Measurements from ENCODE around the gene ISCA1.

The ISCA1 gene

DNA sequence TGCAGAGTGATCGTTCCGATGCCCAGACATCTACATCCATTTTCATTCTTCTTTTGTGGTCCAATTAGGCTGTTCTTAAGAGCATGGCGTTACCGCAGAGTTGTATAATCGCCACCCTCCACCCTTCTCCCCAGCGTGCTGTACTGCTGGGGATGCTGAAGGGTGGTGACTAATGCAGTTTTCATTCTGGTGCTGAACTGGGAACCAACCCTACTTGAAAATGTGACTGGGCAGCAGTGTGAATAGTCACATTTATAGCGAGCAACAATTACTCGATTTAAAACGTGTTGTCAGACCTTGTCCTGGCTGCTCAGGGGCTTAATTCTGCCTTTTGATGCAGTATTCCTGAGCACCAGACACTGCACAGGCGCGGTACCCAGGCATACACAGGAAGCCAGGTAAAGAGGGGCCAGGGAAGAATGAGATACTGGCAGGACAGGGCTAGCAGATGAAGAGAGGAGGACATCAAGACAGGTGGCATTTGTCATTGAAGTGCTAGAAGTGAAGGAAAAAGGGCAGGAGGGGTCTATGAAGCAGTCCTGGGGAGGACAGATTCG is 719 bp upstream of the ISCA1 start:
- DNase-seq = no peak

DNA sequence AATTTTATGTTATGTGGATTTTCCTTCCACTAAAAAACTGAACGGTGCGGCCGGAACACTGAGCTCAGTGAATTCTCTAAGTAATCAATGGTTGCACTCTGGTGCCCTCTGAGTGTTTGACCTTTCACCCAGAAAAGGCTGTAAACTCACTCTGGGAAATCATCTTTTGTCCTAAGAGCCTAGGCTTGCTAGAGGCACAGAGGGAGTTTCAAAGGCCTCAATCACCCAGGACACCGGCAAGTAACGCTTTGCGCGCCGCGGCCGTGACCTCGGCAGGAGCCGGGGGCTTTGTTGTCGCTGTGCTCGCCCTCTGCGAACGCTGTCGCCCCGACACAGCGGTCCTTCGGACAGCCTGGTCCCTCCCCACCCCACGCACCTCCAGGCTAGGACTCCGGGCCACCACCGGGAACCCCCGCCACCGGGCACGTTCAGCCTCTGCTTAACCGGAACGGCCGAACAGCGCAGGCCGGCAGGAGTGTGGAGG is 703 bp downstream of the ISCA1 start:
- DNase-seq = peak in 1 of 2 donors; percentile 53

DNA sequence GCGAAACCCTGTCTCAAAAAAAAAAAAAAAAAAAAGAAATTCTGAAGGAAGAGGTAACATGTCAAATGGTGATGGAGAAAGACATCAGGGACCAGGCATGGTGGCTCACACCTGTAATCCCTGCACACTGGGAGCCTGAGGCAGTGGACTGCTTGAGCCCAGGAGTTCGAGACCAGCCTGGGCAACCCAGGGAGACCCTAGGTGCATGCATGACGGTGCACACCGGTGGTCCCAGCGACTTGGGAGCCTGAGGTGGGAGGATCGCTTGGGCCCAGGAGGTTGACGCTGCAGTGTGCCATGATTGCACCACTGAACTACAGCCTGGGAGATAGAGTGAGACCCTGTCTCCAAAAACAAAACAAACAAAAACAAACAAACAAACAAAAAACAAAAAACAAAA is 1.8 kb downstream of the ISCA1 start:
- DNase-seq = no peak

DNA sequence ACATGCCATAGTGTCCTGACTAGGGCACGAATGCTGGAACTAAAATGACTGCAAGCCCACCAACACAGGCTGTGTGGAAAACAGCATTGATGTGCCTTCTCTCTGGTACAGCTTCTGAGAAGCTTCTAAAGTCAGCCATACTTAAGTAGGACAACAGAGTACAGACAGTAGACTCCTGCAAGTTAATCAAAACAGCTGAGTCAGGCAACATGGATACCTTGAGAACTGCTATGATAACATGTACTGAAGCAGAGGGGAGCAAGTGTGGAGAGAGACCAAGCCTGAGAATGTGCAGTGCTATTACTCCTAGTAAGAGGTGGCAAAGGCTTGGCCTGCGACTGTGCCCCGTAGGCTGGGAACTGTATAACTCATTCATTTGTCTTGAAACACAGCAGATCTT is 2.5 kb downstream of the ISCA1 start:
- DNase-seq = no peak

DNA sequence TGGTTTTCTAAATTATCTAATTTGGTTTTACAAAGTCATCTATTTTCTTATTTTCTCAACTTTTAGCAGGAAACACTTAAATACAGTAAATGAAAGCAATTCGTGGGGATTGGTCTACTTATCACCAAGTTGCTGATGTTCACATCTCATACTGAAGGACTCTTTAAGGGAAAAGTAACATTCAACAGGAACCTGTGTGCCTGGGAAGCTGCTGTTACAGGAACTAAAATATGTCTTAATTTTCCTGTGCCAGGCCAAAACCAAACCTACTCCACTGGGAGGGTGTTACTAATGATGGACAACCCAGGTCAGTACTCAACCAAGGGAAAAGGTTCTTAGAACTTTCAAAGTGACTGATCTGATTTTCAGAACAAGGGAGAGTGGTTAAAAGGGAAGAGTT is 5.3 kb downstream of the ISCA1 start:
- no peak for DNase-seq

DNA sequence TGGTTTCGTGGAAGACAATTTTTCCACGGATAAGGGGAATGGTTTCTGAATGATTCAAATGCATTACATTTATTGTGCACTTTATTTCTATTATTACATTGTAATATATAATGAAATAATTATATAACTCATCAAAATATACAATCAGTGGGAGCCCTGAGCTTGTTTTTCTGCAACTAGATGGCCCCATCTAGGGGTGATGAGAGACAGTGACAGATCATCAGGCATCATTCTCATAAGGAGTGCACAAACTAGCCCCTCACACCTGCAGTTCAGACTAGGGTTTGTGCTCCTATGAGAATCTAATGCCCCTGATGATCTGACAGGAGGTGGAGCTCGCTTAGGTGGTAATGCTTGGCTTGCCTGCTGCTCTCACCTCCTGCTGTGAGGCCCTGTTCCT is 6.4 kb downstream of the ISCA1 start:
- DNase-seq = no peak

DNA sequence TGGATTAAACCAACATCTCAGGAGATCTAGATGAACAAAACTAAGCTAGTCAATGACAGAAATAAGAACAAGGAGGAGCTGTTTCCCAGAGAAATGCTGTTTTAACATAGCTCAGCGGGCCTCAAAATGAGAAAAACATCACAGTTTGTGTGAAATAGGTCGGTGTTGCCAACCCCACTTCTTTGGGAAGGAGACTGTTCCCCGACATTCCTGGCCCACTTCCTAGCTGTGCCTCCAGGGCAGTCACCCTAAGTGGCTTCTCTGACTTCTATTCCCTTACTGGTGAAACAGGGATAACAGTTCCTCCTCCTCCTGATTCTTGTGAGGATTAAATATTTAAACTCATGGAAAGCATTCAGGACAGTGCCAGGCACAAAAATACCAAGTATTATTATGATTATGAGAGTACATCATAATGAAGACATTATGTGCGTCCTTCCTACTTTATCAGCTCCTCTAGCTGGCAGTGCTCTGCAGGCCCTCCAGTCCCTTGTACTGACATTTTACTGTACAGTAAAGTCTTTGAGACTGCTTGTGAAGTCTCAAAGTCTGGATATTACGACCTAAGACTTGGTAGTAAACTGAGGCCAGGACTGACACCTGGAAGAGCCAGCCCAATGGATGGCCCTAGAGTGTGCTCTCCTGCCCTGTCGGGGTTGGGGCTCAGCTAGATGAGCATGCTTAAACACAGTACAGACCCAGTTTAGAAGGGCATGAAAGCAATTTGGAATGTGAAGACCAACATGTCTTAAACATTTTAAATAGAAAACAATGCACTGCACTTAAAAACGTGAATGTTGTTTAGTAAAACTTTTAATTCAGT is 7.3 kb downstream of the ISCA1 start:
- no peak for DNase-seq

DNA sequence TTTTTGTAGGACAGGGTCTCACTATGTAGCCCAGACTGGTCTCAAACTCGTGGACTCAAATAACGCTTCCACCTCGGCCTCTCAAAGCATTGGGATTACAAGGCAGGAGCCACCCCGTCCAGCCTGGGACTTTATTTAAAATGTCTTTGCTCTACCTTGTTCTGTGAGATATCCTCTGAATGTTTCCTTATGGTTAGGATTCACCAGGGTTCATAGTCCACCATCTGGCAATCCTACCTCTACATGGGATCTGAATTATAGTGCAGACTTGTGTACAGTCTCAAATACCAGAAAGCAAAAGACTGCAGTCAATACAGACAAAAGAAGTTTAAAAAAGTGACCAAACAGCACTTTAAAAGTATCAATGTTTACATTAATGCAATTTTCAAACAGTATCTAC is 10.1 kb downstream of the ISCA1 start:
- no peak for DNase-seq

DNA sequence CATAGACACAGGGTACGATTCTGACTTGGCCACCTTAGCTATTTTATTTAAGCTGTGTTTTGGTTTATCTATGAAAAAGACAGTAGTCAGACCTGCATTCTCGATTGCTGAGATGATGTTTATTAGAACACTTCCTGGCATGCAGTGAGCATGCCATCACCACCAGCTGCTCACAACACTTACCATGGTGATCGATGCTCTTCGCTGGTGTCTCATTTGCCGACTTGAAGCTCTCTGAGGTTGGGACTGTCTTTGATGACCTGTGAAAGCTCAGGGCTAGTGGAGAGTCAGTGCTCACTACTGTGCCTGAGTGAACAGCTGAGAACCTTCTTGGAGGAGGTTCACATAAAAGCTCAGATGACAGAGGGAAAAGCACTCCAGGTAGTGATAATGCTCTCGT is 18.5 kb downstream of the ISCA1 start:
- no peak for DNase-seq

DNA sequence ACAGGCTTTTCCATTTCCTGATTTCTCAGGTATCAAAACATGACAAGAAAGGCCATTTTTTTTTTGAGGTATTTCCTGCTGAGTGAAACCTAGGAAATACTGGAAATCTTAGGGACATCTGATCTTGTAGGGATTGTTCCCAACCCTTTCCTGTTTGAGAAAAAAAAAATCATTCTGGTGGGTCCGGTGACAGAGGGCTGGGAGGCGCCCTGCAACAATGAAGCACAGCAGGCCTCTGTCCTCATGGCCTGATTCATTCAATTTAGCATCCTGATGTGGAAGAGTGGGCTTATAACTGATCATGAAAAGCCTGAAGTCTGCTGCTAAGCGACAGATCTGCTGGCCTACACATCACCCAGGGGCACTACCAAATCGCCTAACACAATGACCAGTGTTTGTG is 19.8 kb downstream of the ISCA1 start:
- no peak for DNase-seq

DNA sequence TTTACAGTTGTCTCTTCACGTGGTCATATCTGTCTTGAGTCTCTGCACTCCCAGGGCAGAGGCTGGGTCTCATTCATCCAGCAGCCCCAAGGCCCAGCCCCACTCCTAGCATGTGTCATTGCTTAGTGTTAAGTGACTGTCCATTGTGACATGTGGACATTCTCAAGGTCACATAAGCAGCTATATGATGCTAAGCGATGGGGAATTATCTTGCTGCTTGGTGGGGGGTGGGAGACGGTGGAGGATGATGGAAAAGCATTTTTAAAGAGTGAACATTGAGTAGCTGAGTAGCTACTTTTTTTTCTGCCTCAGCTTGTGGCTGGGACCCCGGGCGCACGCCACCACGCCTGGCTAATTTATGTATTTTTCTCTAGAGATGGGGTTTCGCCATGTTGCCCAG is 22.8 kb downstream of the ISCA1 start, which contains the start of gene C9orf153:
TSS of gene C9orf153 (minus strand) at position 101 of the 400 bp plus-strand sequence. CDS start 30,054 bp downstream, outside the sequence.
- no peak for DNase-seq

DNA sequence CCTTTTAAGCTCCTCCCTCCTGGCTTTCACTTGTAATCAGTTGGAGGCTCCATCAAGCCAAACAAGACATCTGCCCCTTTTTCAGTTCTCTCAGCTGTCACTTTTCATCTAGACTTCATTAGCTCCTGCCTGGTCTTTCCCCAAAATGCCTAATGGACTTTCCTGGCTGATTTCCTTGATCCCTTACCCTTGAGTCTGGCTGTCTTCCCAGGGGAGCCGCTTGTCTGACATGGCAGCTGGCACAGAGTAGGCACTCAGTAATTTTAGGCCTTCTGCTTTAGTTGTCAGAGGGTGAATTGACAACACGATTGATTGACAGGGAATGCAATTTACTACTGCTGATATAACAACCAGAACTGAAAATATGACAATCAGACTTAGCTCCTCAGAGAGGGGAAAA is 24.9 kb downstream of the ISCA1 start:
- DNase-seq = no peak

DNA sequence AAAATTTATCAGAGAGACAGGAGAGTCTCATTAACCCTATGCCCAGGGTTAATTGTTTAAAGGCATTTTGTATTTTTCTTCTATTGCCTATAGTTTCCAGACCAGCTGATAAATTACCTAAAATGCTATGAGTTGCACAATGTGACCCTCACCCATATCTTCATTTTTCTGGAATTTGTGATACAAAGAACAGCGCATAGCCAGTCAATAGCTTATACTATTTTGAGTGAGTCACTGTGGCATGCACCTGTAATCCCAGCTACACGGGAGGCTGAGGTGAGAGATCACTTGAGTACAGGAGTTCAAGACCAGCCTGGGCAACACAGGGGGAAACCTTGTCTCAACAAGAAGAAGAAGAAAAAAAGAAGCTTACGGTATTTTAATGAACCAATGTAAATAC is 25.7 kb downstream of the ISCA1 start:
- no peak for DNase-seq

DNA sequence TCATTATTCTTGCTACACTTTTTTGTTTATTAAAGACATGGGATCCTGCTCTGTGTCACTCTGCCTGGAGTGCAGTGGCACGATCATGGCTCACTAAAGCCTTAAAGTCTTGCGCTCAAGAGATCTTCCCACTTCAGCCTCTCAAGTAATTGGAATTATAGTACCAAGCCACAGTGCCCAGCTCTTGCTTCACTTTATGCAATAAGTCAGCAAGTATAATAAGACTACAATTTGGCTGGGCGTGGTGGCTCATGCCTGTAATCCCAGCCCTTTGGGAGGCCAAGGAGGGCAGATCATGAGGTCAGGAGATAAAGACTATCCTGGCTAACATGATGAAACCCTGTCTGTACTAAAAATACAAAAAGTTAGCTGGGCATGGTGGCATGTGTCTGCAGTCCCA is 28.8 kb downstream of the ISCA1 start:
- no peak for DNase-seq

DNA sequence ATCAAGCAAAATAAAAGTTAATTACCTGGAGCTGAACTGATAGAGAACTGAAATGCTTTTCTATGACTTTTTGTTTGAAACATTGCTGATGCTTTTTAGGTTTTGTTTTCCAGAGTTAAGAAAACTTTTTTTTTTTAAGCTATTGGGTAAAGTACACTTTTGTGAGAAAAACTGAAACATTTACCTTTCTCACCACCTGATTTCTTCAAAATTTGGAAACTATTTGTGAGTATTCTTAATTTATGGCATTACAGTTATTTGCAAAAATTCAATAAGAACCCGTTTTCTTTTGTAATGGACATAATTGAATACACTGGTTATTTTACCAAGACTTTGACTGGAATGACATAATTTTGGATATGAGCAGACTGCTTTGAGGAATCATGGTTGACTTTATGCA is 29.5 kb downstream of the ISCA1 start:
- no peak for DNase-seq

DNA sequence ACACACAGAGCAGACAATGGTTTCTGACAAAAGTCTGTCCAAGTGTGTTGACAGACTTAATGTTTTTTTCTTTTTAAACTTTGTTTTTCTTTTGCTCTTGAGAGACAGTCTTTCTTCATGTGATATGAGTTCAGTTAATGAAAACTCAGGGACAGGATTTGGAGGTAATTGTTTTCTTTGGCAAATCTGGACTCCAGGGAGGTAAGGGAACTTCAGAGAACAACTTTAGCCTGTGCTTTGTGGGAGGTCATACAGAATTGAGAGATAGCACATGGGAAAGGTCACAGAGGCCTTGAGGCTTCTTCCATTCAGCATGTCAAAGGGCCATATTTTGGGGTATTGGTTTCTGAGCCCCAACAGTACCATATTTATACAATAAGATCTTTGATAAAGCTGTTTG is 32.2 kb downstream of the ISCA1 start:
- no peak for DNase-seq

DNA sequence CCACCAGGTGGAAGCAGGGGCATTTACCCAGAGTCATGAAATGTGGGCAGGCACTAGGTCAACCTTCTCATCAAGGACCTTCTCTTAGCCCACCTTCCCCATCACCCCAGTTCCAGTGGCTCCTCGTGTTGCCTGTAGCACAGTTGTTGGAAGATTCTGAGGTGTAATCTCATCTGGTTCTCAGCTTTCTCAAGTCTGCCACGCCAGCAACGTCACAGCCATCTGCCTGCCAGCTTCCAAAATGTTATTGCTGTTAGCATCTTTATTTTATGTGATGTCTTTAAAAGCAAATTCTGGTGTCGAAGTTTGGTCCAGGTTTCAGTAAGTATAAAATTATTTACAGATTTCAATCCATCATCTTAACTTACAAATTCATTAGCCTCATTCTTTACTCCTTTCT is 33.6 kb downstream of the ISCA1 start:
- DNase-seq = no peak

DNA sequence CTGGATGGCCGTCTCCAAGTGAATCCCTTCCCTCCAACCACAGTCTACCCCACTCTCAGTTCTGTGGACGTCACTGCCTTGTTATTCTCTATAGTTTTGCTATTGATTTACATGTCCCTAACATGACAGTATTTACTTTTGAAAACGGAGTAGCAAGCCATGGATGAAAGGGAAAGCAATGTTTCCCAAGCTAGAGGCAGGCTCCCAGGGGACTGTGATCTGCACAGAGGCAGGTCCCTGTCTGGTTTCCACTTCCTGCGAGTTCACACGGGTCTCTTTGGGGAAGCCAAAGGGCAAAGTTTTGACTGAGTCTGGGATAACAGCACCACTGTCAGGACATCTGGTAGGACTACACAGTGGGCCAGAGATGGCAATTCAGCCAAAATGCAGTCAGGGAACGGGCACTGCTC is 35.6 kb downstream of the ISCA1 start:
- DNase-seq = no peak

DNA sequence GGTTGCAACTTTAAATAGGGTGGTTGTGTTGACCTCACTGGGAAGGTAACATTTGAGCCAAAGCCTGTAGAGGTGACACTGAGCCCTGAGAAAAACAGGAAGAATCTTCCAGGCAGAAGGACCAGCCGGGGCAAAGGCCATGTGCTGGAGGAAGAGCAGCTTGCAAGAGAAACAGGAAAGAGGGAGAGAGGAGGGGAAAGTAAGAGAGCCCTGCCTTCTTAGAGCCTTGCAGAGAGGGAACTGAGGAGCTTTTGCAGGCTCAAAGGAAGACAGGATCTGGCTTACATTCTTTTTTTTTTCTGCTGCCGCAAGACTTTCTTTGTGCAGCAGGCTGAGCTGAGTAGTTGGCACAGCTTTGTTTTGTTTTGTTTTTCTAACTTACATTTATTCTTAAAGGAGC is 40.3 kb downstream of the ISCA1 start:
- DNase-seq = no peak

DNA sequence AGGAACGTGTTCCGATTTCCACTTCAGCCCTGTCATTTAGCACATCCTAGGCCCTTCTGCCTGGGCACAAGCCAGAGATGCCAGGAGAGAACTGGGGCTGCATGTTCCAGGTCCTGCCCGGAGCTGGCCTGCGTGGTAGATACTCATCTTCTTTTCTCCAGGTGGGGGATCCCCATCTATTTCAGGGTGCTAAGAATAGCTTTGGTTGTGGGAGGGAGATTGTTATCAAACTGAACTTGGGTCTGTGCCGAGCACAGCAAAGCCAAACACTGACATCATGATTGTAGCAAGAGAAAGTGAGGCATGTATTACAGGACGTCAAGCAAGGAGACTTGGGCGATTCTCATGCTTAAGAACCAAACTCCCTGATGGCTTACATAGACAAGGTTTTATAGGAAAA is 41.1 kb downstream of the ISCA1 start:
- DNase-seq = no peak

DNA sequence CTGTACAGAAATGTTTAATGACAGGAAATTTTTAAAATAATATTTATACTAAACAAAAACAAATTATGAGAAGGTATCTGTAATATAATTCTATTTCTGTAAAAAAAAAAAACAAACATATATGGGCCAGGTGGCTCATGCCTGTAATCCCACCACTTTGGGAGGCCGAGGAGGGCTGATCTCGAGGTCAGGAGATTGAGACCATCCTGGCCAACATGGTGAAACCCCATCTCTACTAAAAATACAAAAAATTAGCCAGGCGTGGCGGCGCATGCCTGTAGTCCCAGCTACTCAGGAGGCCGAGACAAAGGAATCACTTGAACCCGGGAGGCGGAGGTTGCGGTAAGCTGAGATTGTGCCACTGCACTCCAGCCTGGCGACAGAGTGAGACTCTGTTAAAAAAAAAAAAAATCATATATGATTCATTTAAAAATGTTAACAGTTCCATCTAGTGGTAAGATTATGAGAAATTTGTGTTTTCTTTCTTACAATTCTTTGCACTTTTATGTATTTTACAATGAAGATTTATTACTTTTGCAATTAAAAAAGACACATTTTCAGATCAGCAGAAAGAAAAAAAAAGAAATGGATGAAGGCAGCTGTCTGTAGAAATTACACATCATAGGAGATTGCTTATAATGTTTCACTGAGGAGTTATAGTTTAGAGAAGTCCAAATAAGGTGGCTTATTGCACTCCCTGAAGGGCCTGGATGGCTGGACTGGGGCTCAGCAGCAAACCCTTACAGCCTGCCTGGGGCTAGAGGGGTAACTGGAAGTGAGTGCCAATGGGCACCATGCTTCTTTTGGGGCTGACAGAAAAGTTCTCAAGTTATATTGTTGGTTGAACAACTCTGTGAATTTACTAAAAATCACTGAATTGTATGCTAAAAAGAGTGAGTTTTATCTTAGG is 43.2 kb downstream of the ISCA1 start:
- DNase-seq = no peak

DNA sequence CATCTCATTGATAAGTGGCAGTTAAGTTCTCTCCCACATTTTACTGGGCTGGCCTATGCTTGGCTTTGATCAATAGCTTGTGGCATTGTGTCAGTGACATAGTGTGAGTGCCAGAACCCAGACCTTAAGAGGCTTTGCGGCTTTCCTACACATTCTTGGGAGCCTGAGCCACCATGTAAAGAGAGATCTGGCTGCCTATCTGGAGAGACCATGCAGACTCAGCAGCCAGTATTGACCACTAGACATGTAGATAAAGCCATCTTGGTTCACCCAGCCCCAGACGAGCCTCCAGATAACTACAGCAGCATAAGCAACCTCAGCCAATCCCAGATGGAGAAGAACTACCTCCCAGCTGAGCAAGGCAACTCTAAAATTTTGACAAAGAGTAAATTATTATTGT is 51.5 kb downstream of the ISCA1 start:
- no peak for DNase-seq

DNA sequence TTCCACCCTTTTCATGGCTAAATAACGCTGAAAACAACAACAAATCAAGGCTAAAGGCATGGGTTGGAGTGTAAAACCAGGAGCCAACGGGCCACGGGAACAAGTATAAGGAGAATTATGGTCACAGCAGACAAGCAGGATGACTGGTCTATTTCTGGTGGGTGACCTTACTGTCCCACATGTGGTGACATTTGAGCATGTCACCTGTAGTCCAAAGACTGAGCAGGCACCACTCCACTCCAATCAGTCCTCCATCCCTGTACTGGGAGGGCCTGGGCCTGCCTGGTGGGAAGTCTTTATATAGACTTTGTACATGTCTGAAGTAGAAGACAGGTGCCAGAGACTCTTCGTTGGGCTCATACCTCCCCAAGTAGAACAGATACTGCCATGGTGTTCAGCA is 59.7 kb downstream of the ISCA1 start:
- DNase-seq = no peak

DNA sequence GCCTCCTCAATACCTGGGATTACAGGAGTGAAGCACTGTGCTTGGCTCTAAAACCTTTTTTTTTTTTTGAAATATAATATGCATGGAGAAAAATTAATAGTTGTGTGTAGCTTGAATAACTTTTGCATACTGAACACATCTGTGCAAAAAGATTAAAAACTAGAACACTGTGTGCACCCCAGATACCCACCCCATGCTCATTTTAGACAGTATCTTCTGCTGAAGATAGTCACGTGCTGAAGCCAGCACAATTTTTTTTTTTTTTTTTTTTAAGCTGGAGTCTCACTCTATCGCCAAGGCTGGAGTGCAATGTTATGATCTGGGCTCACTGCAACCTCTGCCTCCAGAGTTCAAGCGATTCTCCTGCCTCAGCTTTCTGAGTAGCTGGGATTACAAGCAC is 62.7 kb downstream of the ISCA1 start:
- no peak for DNase-seq

Data from stimulated activated CD4-positive, alpha-beta T cell treated with anti-CD3 and anti-CD28 coated beads, Interleukin-2, amount 100 ng/mL, for 48 hours (primary cell).